Measurements from ENCODE around the gene FAAH.

DNA sequence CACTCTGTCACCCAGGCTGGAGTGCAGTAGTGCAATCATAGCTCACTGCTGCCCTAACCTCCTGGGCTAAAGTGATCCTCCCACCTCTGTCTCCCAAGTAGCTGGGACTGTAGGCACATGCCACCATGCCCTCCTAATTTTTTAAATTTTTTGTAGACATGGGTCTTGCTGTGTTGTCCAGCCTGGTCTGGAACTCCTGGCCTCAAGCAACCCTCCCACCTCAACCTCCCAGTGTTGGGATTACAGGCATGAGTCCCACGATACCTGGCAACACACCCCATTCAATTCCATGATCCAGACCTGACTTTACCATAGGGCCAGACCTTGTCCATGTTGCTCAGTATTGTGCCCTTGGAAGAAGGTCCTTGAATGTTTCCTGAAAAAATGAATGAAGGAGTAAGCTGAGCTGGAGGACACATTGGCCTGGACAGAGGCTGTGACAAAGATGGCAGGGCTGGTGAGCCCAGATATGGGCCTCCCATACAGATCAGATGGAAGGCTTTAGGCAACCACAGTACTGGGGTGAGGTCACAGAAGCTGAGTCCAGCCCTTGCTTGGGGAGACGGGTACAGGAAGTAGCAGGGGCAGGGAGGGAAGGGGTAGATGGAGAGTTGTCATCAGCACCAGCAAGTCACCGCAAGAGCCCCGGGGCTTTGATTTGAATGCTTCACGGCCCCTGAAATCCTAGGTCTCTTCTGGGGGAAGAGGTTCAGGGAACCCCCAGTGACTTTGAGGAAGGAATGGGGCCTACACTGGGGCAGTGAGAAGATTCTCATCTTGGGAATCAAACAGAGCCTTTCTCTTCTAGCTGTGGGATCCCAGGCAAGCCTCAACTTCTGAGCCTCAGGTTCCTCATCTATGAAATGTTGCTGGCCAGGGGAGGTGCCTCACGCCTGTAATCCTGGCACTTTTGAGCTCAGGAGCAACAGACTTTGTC, 55.4 kb downstream of the FAAH start:
- TF ChIP-seq RCOR1 (IDR thresholded peaks at IDR 0.05; ENCODE audit: insufficient replicate concordance, low read length) (no peak), POLR2A (IDR thresholded peaks at IDR 0.05; ENCODE audit: low read depth, low read length) (no peak), MXI1 (IDR thresholded peaks at IDR 0.05; ENCODE audit: borderline replicate concordance, low read depth, low read length) (no peak), FOS (IDR thresholded peaks at IDR 0.05; ENCODE audit: low read depth, low read length) (no peak), SMC3 (IDR thresholded peaks at IDR 0.05; ENCODE audit: low read depth, low read length) (no peak), CEBPB (IDR thresholded peaks at IDR 0.05; ENCODE audit: low read depth, low read length) (no peak), RAD21 (IDR thresholded peaks at IDR 0.05; ENCODE audit: low read length) (no peak), BHLHE40 (IDR thresholded peaks at IDR 0.05; ENCODE audit: low read depth, low read length) (no peak), RFX5 (IDR thresholded peaks at IDR 0.05; ENCODE audit: low read depth, low read length) (no peak)
- TF ChIP-seq, protein P1, sequence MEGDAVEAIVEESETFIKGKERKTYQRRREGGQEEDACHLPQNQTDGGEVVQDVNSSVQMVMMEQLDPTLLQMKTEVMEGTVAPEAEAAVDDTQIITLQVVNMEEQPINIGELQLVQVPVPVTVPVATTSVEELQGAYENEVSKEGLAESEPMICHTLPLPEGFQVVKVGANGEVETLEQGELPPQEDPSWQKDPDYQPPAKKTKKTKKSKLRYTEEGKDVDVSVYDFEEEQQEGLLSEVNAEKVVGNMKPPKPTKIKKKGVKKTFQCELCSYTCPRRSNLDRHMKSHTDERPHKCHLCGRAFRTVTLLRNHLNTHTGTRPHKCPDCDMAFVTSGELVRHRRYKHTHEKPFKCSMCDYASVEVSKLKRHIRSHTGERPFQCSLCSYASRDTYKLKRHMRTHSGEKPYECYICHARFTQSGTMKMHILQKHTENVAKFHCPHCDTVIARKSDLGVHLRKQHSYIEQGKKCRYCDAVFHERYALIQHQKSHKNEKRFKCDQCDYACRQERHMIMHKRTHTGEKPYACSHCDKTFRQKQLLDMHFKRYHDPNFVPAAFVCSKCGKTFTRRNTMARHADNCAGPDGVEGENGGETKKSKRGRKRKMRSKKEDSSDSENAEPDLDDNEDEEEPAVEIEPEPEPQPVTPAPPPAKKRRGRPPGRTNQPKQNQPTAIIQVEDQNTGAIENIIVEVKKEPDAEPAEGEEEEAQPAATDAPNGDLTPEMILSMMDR (conservative IDR thresholded peaks at IDR 0.05; ENCODE audit: low read depth, low read length): no peak
- TF ChIP-seq, protein P2, sequence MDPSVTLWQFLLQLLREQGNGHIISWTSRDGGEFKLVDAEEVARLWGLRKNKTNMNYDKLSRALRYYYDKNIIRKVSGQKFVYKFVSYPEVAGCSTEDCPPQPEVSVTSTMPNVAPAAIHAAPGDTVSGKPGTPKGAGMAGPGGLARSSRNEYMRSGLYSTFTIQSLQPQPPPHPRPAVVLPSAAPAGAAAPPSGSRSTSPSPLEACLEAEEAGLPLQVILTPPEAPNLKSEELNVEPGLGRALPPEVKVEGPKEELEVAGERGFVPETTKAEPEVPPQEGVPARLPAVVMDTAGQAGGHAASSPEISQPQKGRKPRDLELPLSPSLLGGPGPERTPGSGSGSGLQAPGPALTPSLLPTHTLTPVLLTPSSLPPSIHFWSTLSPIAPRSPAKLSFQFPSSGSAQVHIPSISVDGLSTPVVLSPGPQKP (IDR thresholded peaks at IDR 0.05; ENCODE audit: borderline replicate concordance, low read depth, low read length): no peak
- TF ChIP-seq, protein P3, sequence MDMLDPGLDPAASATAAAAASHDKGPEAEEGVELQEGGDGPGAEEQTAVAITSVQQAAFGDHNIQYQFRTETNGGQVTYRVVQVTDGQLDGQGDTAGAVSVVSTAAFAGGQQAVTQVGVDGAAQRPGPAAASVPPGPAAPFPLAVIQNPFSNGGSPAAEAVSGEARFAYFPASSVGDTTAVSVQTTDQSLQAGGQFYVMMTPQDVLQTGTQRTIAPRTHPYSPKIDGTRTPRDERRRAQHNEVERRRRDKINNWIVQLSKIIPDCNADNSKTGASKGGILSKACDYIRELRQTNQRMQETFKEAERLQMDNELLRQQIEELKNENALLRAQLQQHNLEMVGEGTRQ (IDR thresholded peaks at IDR 0.05; ENCODE audit: low read depth, low read length): no peak
